ENCODE data around the gene OR13C5.

DNA sequence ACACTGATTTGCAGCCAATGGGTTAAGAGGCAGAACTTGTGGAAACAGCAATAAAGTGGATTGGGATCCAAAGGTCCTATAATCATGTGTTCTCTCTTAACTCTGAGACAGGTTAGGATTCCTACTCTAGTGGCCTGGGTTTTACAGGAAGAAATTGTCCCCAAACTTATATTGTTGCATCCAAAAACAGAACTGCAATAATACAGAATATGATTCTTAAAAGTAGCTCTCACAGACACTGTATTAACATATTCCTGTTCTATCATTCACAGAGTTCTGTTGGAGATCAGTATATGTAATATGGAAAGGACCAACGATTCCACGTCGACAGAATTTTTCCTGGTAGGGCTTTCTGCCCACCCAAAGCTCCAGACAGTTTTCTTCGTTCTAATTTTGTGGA, 30.3 kb downstream of the OR13C5 start, which contains the start of gene OR13C8:
- TF ChIP-seq, protein P1, sequence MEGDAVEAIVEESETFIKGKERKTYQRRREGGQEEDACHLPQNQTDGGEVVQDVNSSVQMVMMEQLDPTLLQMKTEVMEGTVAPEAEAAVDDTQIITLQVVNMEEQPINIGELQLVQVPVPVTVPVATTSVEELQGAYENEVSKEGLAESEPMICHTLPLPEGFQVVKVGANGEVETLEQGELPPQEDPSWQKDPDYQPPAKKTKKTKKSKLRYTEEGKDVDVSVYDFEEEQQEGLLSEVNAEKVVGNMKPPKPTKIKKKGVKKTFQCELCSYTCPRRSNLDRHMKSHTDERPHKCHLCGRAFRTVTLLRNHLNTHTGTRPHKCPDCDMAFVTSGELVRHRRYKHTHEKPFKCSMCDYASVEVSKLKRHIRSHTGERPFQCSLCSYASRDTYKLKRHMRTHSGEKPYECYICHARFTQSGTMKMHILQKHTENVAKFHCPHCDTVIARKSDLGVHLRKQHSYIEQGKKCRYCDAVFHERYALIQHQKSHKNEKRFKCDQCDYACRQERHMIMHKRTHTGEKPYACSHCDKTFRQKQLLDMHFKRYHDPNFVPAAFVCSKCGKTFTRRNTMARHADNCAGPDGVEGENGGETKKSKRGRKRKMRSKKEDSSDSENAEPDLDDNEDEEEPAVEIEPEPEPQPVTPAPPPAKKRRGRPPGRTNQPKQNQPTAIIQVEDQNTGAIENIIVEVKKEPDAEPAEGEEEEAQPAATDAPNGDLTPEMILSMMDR (IDR thresholded peaks at IDR 0.05; ENCODE audit: low read depth, low read length, missing input control): no peak
- TF ChIP-seq SP1 (IDR thresholded peaks at IDR 0.05): no peak
- TF ChIP-seq GABPA (IDR thresholded peaks at IDR 0.05 in 1 of 2, conservative IDR thresholded peaks at IDR 0.05 in 1 of 2): no peak
- TF ChIP-seq RXRA (IDR thresholded peaks at IDR 0.05): no peak
- no peak for TF ChIP-seq YY1 (IDR thresholded peaks at IDR 0.05)
- TF ChIP-seq HNF4G (IDR thresholded peaks at IDR 0.05): no peak

Measured in liver (tissue), 3 donors.